ENCODE measurements around the gene CNNM2.
"Not testable (repeated sequence)": the region's sequence is repeated elsewhere in the genome, so short reads cannot be mapped to it uniquely, and the experiment has no call there.

Gene CNNM2

DNA sequence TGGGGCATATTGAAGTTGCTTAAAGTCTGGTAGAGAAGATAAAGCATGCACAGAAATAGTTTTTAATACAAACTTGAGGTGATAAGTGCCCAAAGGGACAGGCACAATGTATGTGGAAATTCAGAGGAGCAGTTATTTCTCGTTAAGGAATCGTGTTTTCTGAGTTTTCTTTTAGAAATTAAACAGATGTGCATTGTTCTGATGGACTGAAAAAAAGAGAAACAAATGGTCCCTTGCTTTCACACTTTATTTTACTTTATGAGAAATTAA lies 45.6 kb downstream of the CNNM2 start:
- no peaks in the 10 kb centered on the region for H3K36me3 ChIP-seq (ENCODE audit: control insufficient read depth, insufficient read depth, low read length)
- no peaks in the 10 kb centered on the region for H3K9me3 ChIP-seq (ENCODE audit: control insufficient read depth, insufficient read depth, low read length)
- no peaks in the 10 kb centered on the region for H3K4me1 ChIP-seq (ENCODE audit: control insufficient read depth, insufficient read depth, low read length)
- WGBS (ENCODE audit: insufficient coverage, insufficient read length) = no CpG with 5 or more reads among the region's 2 CpGs
- H3K27me3 ChIP-seq (ENCODE audit: control insufficient read depth, insufficient read depth, low read length) = no peaks in the 10 kb centered on the region
- no peak for DNase-seq (ENCODE audit: low read depth, low spot score)
- H3K4me3 ChIP-seq (ENCODE audit: low read length) = no peak overlapping the region
- H3K27ac ChIP-seq (ENCODE audit: low read length) = no peak overlapping the region

DNA sequence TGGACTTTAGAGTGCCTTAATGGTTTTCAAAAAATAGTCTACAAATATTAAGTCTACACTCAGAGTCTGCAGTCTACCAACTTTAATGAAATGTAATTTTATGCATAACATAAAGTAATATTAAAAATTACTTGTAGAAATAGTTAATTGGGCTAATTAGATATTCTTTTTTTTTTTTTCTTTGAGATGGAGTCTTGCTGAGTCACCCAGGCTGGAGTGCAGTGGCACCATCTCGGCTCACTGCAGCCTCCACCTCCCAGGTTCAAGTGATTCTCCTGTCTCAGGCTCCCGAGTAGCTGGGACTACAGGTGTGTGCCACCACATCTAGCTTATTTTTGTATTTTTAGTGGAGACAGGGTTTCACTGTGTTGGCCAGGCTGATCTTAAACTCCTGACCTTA lies 46.0 kb downstream of the CNNM2 start:
- no CpG with 5 or more reads among the region's 2 CpGs for WGBS (ENCODE audit: insufficient coverage, insufficient read length)

DNA sequence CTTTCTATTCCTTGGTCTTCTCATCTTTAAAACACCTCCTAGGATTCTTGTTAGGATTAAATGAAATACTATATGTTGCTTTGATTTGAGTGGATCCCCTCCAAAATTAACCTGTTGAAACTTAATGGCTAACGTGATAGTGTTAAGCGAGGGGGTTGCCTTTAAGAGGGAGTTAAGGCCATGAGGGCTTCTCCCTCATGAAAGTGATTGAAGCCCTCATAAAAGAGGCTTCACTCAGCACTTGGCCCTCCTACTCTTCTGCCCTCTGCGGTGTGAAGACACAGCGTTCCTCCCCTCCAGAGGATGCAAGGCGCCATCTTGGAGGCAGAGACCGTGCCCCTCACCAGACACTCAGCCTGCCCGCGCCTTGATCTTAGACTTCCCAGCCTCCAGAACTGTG lies 46.6 kb downstream of the CNNM2 start:
- no CpG with 5 or more reads among the region's 8 CpGs for whole genome bisulfite sequencing (ENCODE audit: insufficient coverage, insufficient read length)
- Histone ChIP-seq H3K27me3 (ENCODE audit: control insufficient read depth, insufficient read depth, low read length) (no peaks in the 10 kb centered on the region), H3K4me1 (ENCODE audit: control insufficient read depth, insufficient read depth, low read length) (no peaks in the 10 kb centered on the region), H3K36me3 (ENCODE audit: control insufficient read depth, insufficient read depth, low read length) (no peaks in the 10 kb centered on the region), H3K27ac (ENCODE audit: low read length) (no peak overlapping the region), H3K9me3 (ENCODE audit: control insufficient read depth, insufficient read depth, low read length) (no peaks in the 10 kb centered on the region), H3K4me3 (ENCODE audit: low read length) (no peak overlapping the region)
- no peak for DNase-seq (ENCODE audit: low read depth, low spot score)

More for the DNA sequence above, 46.0 kb downstream of the CNNM2 start:
- H3K4me3 ChIP-seq (ENCODE audit: low read length); H3K4me1 ChIP-seq (ENCODE audit: control insufficient read depth, insufficient read depth, low read length); H3K9me3 ChIP-seq (ENCODE audit: control insufficient read depth, insufficient read depth, low read length); H3K27me3 ChIP-seq (ENCODE audit: control insufficient read depth, insufficient read depth, low read length); DNase-seq (ENCODE audit: low read depth, low spot score); H3K27ac ChIP-seq (ENCODE audit: low read length); H3K36me3 ChIP-seq (ENCODE audit: control insufficient read depth, insufficient read depth, low read length): not testable (repeated sequence)

DNA sequence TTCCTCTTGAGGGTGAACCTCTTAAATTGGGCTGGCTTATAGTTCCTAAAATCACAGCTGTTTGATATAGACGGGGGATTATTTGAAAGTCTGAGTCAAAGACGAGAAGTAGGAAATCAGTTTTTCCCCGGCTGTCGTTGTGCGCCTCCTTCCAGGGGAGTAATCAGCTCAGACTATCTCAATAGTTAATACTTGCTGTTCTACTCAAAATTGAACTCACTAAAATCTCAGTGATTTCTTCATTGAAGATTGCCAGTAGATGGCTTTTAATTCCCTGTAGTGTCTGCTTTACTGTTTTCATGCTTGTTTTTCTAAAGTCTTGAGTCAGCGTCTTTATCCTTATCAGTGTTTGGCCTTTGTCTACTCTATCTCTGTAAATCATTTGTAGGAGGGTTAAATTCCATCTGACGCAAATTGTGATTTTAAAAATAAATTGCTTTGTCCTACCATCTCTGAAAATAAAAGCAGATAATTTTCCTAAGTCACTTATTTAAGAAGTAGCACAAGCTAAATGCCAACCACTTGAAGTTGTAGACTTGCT lies 47.3 kb downstream of the CNNM2 start:
- no peaks in the 10 kb centered on the region for H3K36me3 ChIP-seq (ENCODE audit: control insufficient read depth, insufficient read depth, low read length)
- H3K27me3 ChIP-seq (ENCODE audit: control insufficient read depth, insufficient read depth, low read length) = no peaks in the 10 kb centered on the region
- no peaks in the 10 kb centered on the region for H3K9me3 ChIP-seq (ENCODE audit: control insufficient read depth, insufficient read depth, low read length)
- H3K4me1 ChIP-seq (ENCODE audit: control insufficient read depth, insufficient read depth, low read length) = no peaks in the 10 kb centered on the region
- no peak overlapping the region for H3K27ac ChIP-seq (ENCODE audit: low read length)
- no peak overlapping the region for H3K4me3 ChIP-seq (ENCODE audit: low read length)
- no CpG with 5 or more reads among the region's 7 CpGs for WGBS (ENCODE audit: insufficient coverage, insufficient read length)
- no peak for DNase-seq (ENCODE audit: low read depth, low spot score)

DNA sequence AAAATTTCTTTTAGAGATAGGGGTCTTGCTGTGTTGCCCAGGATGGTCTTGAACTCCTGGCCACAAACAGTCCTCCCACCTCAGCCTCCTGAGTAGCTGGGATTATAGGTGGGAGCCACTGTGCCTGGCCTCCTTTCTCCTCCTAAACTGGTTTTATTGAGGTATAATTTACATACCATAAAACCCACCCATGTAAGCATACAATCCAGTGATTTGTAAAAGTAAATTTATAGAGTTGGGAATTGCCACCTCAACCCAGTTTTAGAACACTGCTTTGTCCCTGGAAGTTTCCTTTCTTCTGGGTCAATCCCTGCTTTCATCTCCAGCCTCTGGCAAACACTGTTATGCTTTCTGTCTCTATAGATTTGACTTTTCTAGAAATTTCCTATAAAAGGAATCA lies 49.0 kb downstream of the CNNM2 start:
- no peak overlapping the region for H3K27ac ChIP-seq (ENCODE audit: low read length)
- no peaks in the 10 kb centered on the region for H3K4me1 ChIP-seq (ENCODE audit: control insufficient read depth, insufficient read depth, low read length)

DNA sequence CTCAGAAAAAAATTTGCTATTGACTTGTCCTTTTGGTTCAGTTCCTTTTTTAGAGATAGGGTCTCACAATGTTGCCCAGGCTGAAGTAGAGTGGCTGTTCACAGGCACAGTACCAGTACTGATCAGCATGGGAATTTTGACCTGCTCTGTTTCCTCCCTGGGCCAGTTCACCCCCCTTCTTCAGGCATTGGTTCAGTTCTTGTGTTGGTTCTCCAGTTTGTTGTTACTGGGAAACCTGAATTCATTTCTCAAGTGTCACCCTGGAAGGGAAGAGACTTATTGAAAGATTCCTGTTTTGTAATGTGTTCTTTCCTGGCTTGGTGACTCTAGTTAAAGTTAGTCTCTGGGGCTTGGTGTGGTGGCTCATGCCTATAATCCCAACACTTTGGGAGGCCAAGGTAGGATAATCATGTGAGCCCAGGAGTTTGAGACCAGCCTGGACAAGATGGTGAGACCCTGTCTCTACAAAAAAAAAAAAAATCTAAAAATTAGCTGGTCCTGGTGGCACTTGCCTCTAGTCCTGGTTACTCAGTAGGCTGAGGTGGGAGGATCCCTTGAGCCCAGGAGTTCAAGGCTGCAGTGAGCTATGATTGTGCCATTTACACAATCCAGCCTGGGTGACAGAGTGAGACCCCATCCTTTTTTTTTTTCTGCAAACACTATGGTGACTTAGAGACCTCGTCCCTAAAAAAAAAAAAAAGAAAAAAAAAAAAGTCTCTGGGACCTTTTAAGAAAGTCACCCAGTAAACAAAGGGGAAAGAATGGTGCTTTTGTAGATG lies 52.7 kb downstream of the CNNM2 start:
- Histone ChIP-seq H3K27ac (ENCODE audit: low read length) (no peak overlapping the region), H3K9me3 (ENCODE audit: control insufficient read depth, insufficient read depth, low read length) (no peaks in the 10 kb centered on the region), H3K4me3 (ENCODE audit: low read length) (no peak overlapping the region), H3K27me3 (ENCODE audit: control insufficient read depth, insufficient read depth, low read length) (no peaks in the 10 kb centered on the region), H3K4me1 (ENCODE audit: control insufficient read depth, insufficient read depth, low read length) (no peaks in the 10 kb centered on the region), H3K36me3 (ENCODE audit: control insufficient read depth, insufficient read depth, low read length) (no peaks in the 10 kb centered on the region)
- no peak for DNase-seq (ENCODE audit: low read depth, low spot score)
- no CpG with 5 or more reads among the region's 1 CpG for WGBS (ENCODE audit: insufficient coverage, insufficient read length)

More for the DNA sequence above, 49.0 kb downstream of the CNNM2 start:
- H3K27me3 ChIP-seq (ENCODE audit: control insufficient read depth, insufficient read depth, low read length) = no peaks in the 10 kb centered on the region
- H3K36me3 ChIP-seq (ENCODE audit: control insufficient read depth, insufficient read depth, low read length) = no peaks in the 10 kb centered on the region
- H3K4me3 ChIP-seq (ENCODE audit: low read length) = no peak overlapping the region
- DNase-seq (ENCODE audit: low read depth, low spot score) = no peak
- H3K9me3 ChIP-seq (ENCODE audit: control insufficient read depth, insufficient read depth, low read length) = no peaks in the 10 kb centered on the region

DNA sequence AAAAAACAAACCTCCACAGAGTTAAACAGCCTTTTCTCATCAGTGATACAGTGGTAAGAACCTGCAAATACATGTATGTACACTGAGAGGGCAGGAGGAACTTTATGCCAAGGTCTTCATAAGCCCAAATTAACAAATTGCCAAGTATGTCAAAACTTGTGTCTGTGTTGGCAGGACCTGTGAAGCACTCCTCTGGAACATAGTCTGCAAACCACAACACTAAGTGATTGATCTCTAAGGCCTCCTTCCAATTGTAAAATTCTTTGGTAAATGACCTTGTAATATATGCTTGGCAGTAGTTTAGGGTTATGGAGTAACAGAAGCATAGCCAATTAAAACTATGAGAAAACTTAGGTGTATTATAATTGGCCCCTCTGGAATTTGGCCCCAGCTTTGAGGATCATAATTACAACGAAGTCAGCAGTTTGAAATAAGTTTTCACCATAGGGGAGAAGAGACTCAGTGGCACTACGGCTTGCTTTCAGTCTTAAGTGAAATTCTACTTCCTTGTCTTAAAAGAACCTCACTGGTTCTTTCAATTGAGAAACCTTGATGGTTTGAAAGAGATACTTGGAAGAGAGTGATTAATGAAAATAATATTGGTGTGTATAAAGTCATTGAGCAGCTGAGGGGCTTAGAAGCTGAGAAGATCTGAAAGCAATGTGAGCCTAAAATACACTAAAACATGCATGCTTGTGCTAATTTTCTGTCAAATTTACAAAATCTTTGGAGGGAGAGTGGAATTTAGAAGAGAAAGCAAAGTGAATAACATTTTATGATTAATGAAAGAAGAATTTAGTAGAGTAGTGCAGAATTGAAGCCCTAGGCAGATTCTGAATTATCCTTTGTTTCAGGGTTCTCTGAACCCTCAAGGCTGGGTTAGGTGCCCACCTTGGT lies 57.6 kb downstream of the CNNM2 start:
- H3K4me3 ChIP-seq (ENCODE audit: low read length) = no peak overlapping the region
- H3K27ac ChIP-seq (ENCODE audit: low read length) = no peak overlapping the region
- WGBS (ENCODE audit: insufficient coverage, insufficient read length) = no CpG with 5 or more reads among the region's 2 CpGs
- no peak for DNase-seq (ENCODE audit: low read depth, low spot score)
- H3K36me3 ChIP-seq (ENCODE audit: control insufficient read depth, insufficient read depth, low read length) = no peaks in the 10 kb centered on the region
- no peaks in the 10 kb centered on the region for H3K9me3 ChIP-seq (ENCODE audit: control insufficient read depth, insufficient read depth, low read length)
- no peaks in the 10 kb centered on the region for H3K4me1 ChIP-seq (ENCODE audit: control insufficient read depth, insufficient read depth, low read length)
- no peaks in the 10 kb centered on the region for H3K27me3 ChIP-seq (ENCODE audit: control insufficient read depth, insufficient read depth, low read length)

DNA sequence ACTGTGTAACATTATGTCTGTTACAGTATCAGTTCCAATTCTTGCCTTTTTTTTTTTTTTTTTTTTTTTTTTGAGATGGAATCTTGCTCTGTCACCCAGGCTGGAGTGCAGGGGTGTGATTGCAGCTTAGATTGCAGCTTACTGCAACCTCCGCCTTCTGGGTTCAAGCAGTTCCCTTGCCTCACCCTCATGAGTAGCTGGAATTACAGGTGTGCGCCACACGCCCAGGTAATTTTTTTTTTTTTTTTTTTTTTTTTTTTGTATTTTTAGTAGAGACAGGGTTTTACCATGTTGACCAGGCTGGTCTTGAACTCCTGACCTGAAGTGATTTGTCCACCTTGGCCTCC lies 58.3 kb downstream of the CNNM2 start:
- not testable (repeated sequence) for H3K9me3 ChIP-seq (ENCODE audit: control insufficient read depth, insufficient read depth, low read length); DNase-seq (ENCODE audit: low read depth, low spot score); H3K4me1 ChIP-seq (ENCODE audit: control insufficient read depth, insufficient read depth, low read length); H3K4me3 ChIP-seq (ENCODE audit: low read length); H3K27me3 ChIP-seq (ENCODE audit: control insufficient read depth, insufficient read depth, low read length); H3K36me3 ChIP-seq (ENCODE audit: control insufficient read depth, insufficient read depth, low read length); H3K27ac ChIP-seq (ENCODE audit: low read length)
- no CpG with 5 or more reads among the region's 3 CpGs for WGBS (ENCODE audit: insufficient coverage, insufficient read length)

DNA sequence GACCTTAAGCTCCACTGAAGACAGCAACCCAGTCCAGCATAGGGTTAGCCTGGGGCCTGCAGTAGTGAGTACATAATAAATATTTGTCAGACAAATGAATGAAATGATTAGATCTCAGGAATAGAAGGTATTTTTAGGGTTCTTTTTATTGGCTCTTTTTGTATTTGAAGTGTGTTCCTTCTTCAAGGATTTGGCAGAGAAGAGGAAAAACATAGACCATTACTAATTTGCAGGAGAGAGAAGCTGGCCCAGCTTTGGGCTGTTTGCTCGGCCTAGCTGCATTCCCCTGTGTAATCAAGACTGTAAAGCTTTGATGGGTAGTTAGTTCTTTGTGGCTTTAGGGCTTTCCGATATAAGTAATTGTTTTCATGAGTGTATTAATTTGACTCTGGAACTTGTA lies 64.2 kb downstream of the CNNM2 start:
- no peak for DNase-seq (ENCODE audit: low read depth, low spot score)
- Histone ChIP-seq H3K4me3 (ENCODE audit: low read length) (no peak overlapping the region), H3K9me3 (ENCODE audit: control insufficient read depth, insufficient read depth, low read length) (no peaks in the 10 kb centered on the region), H3K27me3 (ENCODE audit: control insufficient read depth, insufficient read depth, low read length) (no peaks in the 10 kb centered on the region), H3K27ac (ENCODE audit: low read length) (no peak overlapping the region), H3K36me3 (ENCODE audit: control insufficient read depth, insufficient read depth, low read length) (no peaks in the 10 kb centered on the region), H3K4me1 (ENCODE audit: control insufficient read depth, insufficient read depth, low read length) (no peaks in the 10 kb centered on the region; the same call in 1 of the 2 replicates)
- no CpG with 5 or more reads among the region's 2 CpGs for WGBS (ENCODE audit: insufficient coverage, insufficient read length)

DNA sequence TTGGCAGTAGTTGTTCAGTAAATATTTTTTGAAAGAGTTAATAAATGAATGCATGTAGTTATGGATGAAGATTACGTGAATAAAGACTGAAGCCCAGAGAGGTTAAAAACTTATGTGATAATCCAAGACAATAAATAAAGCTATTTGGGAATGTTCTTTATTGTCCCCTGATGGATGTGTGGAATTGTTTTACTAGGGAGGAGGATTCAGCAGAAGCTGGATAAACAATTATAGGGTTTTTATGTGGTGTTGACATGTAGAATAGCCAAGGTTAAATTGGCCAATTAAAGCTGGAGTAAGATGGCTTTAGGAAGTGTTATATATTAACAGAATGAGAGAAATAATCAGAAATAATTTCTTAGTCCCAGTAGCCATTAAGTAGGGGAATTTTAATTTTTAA lies 66.0 kb downstream of the CNNM2 start:
- 100% methylated on average over 1 of the region's 1 CpG for WGBS (ENCODE audit: insufficient coverage, insufficient read length)
- no peak overlapping the region for H3K27ac ChIP-seq (ENCODE audit: low read length)
- no peaks in the 10 kb centered on the region for H3K36me3 ChIP-seq (ENCODE audit: control insufficient read depth, insufficient read depth, low read length)
- no peak overlapping the region for H3K4me3 ChIP-seq (ENCODE audit: low read length)
- no peaks in the 10 kb centered on the region for H3K27me3 ChIP-seq (ENCODE audit: control insufficient read depth, insufficient read depth, low read length)
- no peak for DNase-seq (ENCODE audit: low read depth, low spot score)
- H3K9me3 ChIP-seq (ENCODE audit: control insufficient read depth, insufficient read depth, low read length) = no peaks in the 10 kb centered on the region
- no peaks in the 10 kb centered on the region; the same call in 1 of the 2 replicates for H3K4me1 ChIP-seq (ENCODE audit: control insufficient read depth, insufficient read depth, low read length)

All from iPS DF 6.9 (cell line).